GM19438 (cell line): ENCODE measurements around the gene GRID2.

Experiments used
- ATAC-seq: cut with Tn5 transposase; IDR thresholded peaks from one replicate; pipeline ENCODE4 v1.9.1; 2021; ENCODE audit warnings: low read depth; ENCODE audit not compliant: unreplicated experiment

Gene GRID2

DNA sequence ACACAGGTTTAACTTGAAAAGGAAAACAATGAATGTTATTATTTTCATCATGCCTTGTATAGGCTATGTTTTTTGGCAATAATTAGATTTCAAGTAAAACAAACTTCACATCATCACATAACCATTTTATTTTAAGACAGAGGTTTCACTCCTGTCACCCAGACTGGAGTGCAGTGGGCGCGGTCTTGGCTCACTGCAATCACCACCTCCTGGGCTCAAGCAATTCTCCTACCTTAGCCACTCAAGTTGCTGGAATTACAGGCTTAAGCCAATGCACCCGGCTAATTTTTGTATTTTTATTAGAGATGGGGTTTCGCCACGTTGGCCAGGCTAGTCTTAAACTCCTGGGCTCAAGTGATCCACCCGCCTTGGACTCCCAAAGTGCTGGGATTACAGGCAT is 866.2 kb downstream of the GRID2 start:
- ATAC-seq, result no peak

DNA sequence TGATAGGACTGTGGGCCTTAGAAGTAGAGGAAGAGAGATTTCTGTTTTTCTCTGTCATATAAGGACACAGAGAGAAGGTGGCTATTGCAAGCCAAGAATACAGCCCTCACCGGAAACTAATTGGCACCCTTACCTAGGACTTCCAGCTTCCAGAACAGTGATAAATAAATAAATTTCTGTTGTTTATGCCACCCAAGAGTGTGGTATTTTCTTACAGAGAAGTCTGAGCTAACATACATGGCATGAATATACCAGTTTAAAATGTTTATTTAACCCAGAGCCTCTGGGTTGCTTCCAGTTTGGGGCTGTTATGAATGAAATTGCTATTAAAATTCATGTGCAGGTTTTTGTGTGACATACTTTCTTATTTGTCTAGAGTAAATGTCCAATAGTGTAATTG is 870.8 kb downstream of the GRID2 start:
- no peak for ATAC-seq

- ATAC-seq, result no peak
Observed at GRCh38 chr4:93178279-93178678, 874.5 kb downstream of the GRID2 start.

- no peak for ATAC-seq
Observed at GRCh38 chr4:93179044-93179443, 875.3 kb downstream of the GRID2 start.

- no peak for ATAC-seq
Observed at GRCh38 chr4:93182722-93183121, 879.0 kb downstream of the GRID2 start.

DNA sequence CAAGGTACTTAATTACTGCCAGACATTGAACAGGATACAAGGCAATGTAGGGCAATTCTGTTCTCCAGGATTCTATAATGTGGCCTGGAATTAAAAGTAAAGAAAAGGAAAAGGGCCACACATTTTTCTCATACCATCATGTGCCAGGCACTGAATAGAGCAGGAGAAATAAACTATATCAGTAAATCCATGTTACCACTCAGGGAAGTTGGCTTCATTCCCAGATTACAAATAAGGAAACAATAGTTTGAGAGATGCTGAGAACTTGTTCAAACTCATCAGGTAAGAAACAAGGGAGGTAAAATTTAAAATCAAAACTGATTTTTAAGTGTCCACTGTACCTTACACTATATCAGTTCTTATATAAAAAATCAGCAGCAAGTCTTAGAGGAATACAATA is 879.8 kb downstream of the GRID2 start:
- no peak for ATAC-seq

- ATAC-seq, result no peak
Observed at GRCh38 chr4:93184053-93184452, 880.3 kb downstream of the GRID2 start.

DNA sequence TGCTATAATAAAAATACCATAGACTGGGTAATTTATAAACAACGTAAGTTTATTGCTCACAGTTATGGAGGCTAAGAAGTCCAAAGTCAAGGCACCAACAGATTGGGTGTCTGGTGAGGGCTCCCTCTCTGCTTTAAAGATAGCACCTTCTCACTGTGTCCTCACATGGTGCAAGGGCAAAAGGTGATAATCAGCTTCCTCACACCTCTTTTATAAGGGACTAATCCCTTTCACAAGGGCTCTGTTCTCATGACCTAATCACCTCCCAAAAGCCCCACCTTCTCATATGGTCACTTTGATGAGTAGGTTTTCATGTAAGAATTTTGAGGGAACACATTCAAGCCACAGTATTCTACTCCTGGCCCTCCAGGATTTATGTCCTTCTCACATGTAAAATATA is 883.1 kb downstream of the GRID2 start:
- no peak for ATAC-seq

GRCh38 chr4:93187466-93187865 is 883.7 kb downstream of the GRID2 start:
- no peak for ATAC-seq

DNA sequence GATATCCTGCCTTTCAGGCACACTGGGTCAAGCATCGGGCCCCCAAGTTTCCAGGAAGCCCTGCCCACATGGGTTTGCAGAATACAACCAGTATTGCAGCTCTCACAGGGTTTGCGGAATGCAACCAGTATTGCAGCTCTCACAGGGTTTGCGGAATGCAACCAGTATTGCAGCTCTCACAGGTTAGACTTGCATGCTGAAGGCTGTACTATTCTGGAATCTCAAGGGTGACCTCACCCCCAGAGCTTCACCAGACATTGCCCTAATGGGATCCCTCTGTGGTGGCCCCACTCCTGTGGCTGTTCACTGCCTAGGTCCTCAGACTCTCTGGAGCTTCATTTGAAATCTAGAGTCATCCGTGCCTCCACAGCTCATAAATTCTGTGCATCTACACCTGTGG is 884.1 kb downstream of the GRID2 start:
- no peak for ATAC-seq

DNA sequence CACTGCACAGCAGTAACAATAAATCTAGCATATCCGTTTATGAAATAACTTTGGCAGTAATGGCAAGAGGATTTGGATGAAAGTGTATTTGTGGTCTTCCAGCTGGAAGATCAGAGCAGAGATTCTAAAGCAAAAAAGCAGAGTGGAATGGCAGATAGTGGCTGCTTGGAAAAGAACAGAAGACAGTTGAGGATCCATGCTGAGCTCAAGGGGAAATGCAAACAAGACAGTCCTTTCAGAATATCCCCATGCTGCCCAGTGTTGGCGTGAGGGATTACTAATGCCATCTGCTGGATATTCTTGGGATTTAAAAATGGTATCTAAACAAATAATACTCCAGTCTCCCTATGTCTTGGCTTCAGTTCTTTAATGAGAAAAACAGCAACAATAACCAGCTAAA is 895.7 kb downstream of the GRID2 start:
- no peak for ATAC-seq

DNA sequence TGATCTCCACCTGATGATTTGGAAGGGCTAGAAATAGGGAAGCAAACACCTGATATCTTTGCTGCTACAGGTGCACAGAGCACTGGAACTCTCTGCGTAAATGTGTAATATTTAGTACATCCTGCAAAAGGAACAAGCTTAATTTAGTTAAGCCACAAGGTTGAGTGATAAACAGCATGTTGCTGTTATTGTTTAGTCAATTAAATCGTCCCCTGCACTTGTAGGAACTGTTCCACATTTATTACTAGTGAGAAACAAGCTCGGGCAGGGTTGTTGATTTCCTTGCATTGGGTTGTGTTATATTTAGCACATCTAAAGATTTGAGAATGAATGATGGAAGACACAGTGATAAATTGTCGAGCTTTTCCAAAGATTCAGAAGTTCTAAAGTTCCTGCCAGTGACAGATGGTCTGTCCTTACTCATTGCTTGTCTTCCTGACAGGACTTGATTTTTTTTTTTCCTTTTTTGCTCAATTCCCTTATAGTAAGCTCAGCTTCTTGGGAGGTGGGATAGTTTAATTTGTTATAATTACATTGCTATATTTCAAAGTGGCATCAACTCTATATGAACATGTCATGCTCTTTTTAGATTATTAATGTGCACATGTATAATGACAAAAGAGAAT is 897.8 kb downstream of the GRID2 start:
- ATAC-seq, result no peak

DNA sequence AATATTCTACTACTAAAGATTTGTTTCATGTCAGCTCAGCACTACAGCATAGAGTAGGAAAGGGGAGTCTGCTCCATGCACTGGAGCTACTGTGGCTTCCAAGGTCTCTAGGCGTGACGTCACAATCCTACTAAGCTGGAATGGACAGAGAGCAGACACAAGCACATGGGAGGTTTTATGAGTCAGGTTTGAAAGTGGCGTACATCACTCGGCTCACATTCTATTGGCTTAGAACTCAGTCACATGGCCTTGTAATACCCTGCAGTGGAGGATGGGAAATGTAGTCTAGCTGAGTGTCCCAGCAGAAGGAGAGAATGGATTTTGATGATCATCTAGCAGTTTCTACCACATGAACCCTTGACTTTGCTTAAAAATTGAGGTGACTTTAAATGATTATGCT is 899.9 kb downstream of the GRID2 start:
- no peak for ATAC-seq

DNA sequence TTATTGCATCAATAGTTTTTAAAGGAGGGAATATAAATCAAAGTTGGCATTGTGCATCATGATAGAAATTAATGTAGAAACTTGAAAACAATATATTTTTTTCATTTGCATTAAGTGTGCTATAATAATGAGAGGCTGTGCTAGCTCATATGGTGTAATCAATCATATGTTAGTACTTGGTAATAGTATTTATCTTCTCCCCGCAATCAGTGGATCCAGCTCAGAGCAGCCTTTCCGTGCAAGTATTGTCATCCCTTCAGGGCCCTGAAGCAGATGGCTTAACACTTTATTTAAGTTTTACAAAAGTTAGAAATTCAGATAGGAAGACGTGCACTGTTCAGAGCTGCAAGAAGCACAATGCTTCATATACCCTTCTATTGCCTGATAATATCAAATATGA is 908.5 kb downstream of the GRID2 start:
- ATAC-seq, result no peak

GRCh38 chr4:93216646-93217045 is 912.9 kb downstream of the GRID2 start:
- no peak for ATAC-seq

DNA sequence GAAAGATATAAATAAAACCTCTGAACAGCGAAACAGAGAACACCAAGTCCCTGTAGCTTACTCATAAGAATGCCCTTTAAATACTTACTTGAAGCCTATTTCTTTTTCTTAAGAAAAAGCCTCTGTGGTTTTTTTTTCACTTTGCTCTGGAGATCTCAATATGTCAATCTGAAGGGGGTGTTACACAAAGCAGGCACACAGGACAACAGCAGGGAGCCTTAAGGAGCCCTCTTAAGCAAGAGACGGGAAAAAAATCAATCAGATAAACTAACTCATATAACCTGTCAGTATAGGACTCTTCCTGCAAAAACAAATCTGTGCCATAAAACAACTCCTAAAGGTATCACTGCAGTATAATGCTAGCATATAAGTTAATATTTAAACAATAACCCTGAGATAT is 913.7 kb downstream of the GRID2 start:
- ATAC-seq, result no peak

- ATAC-seq, result no peak
Observed at GRCh38 chr4:93221771-93222170, 918.0 kb downstream of the GRID2 start.

DNA sequence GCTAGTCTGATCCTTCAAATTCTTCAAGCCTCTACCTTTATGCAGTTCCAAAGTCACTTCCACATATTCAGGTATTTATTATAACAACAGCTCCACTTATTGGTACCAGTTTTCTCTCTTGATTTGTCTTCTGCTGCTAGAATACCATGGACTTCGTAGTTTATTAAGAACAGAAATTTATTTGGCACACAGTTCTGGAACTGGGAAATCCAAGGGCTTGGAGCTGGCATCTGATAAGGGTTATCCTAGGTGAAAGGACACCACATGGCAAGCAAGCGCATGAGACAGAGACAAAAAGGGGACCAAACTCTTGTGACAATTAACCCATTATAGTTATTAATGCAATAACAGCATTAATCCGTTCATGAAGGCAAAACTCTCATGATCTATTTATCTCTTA is 924.3 kb downstream of the GRID2 start:
- no peak for ATAC-seq

- ATAC-seq, result no peak
Observed at GRCh38 chr4:93232883-93233282, 929.1 kb downstream of the GRID2 start.

GRCh38 chr4:93237521-93237920 is 933.8 kb downstream of the GRID2 start:
- ATAC-seq, result no peak

DNA sequence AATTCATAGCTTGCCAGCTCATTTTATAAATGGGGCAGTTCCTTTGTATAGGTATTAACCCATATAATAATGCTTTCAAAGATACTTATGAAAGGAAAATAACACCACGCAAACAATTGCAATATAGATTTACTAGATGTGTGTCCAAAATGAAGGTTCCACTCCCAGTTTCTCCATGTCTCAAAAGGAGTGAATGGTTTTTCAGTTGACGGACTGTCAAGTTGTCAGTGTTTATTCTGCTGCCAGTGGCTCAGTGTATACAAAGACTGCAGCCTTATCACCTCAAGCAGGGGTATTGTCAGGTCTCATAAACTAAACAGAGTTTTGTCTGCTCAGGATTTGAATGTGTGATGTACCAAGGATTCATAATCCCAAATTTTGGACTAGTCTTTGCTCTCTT is 939.5 kb downstream of the GRID2 start:
- ATAC-seq, result no peak

DNA sequence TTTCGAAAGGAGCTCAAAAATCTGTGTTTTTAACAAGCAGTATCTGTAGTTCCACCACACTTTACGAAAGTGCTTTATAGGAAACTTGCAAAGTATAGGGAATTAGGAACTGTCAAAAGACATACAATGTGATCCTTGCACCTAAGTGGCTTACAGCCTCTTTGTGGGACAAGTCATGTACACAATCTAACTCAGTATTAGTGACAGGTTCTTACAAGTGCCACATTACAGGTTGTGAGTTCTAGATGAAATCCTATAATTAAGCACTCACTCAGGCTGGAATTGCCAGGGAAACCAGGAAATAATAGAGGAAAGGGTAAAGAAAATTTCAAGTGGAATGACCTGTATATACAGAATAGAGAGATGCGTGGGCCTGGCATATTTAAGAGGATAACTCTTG is 957.4 kb downstream of the GRID2 start:
- ATAC-seq, result no peak

- no peak for ATAC-seq
Observed at GRCh38 chr4:93263166-93263565, 959.4 kb downstream of the GRID2 start.
